Epithelial cell of alveolus of lung (primary cell): ENCODE results near the gene NDUFS4. TPM values are rescaled to one million over a fixed set of nuclear protein-coding genes. Genes with fewer than 3 reads are reported as not detected.

Experiments
- total RNA-seq: library from RNA; depleted of rRNA; stranded (reverse); fragments of >200 nt; gene quantifications from 2 replicates; pipeline ENCODE4 v1.2.1, GENCODE V29; 2015

The NDUFS4 gene
- 116 and 181 TPM in 2 replicates for total RNA-seq

GRCh38 chr5:53560506-53561191 is at the start of gene NDUFS4:
Gene NDUFS4 (plus strand): TSS chr5:53560639. CDS start chr5:53560663, 24 bp downstream.

Other genes with a start within 250 kb of the NDUFS4 start
- 57.1 and 65.2 TPM in 2 replicates for gene FST, start 80.0 kb upstream of the NDUFS4 start, total RNA-seq